CD14-positive monocyte (primary cell): ENCODE measurements around the gene C2CD5. TPM values are rescaled to one million over a fixed set of nuclear protein-coding genes. Genes with fewer than 3 reads are reported as not detected.

Source experiments
- DNase-seq, 3 donors: peaks; one replicate each; pipeline ENCODE4 v3.0.0-alpha.2; 2011 to 2022
- H2AFZ ChIP-seq: 2 replicates; pipeline ENCODE4 v1.6.0; 2012; ENCODE audit warnings: mild to moderate bottlenecking, low read depth, low read length, inconsistent platforms; ENCODE audit not compliant: insufficient read depth, poor library complexity, severe bottlenecking
- H3K27ac ChIP-seq, 2 donors: 1 replicate in 1 of 2; 2 replicates in 1 of 2; pipeline ENCODE4 v1.5.1; 2012 to 2013; ENCODE audit warnings: low read length in 2 of 2, control low read depth in 1 of 2, inconsistent platforms in 1 of 2, low read depth in 1 of 2, mild to moderate bottlenecking in 1 of 2
- H3K27me3 ChIP-seq, 2 donors: one replicate each; pipeline versions ENCODE4 v1.6.0 to v1.6.1; 2011 to 2013; ENCODE audit warnings: low read length in 2 of 2; ENCODE audit not compliant: control insufficient read depth in 2 of 2, insufficient read depth in 2 of 2
- H3K36me3 ChIP-seq, 2 donors: replicated peaks in 1 of 2; 1 replicate in 1 of 2; 2 replicates in 1 of 2; pipeline versions ENCODE4 v1.5.1 to v1.6.1; 2012 to 2013; ENCODE audit warnings: low read length in 2 of 2, control low read depth in 1 of 2, inconsistent platforms in 1 of 2, mild to moderate bottlenecking in 1 of 2; ENCODE audit not compliant: insufficient read depth in 2 of 2, control insufficient read depth in 1 of 2
- H3K4me1 ChIP-seq, 2 donors: 1 replicate in 1 of 2; 2 replicates in 1 of 2; pipeline versions ENCODE4 v1.5.1 to v1.6.1; 2012 to 2013; ENCODE audit warnings: low read length in 2 of 2, control low read depth in 1 of 2, inconsistent platforms in 1 of 2, mild to moderate bottlenecking in 1 of 2, moderate library complexity in 1 of 2; ENCODE audit not compliant: insufficient read depth in 2 of 2, control insufficient read depth in 1 of 2
- H3K4me2 ChIP-seq: replicated peaks from 2 replicates; pipeline ENCODE3; 2012; ENCODE audit warnings: low read length, moderate library complexity, mild to moderate bottlenecking; ENCODE audit not compliant: poor library complexity, severe bottlenecking; ENCODE audit errors: extremely low read depth
- H3K4me3 ChIP-seq, 3 experiments: fragments of 200-600 bp in 1 of 3; sonication (generic) in 1 of 3; replicated peaks in 1 of 3; 1 replicate in 2 of 3; 2 replicates in 1 of 3; pipeline ENCODE4 v1.5.1; 2011 to 2013; ENCODE audit warnings: low read length in 3 of 3, mild to moderate bottlenecking in 3 of 3, control low read depth in 2 of 3, low read depth in 2 of 3, inconsistent platforms in 1 of 3, moderate library complexity in 1 of 3
- H3K79me2 ChIP-seq: 2 replicates; pipeline ENCODE4 v1.6.0; 2012; ENCODE audit warnings: mild to moderate bottlenecking, control low read depth, inconsistent platforms, low read length, moderate library complexity; ENCODE audit not compliant: insufficient read depth
- H3K9ac ChIP-seq: 2 replicates; pipeline ENCODE4 v1.6.0; 2017; ENCODE audit warnings: low read length, mild to moderate bottlenecking; ENCODE audit not compliant: insufficient read depth, poor library complexity, severe bottlenecking
- H3K9me3 ChIP-seq, 2 donors: replicated peaks in 1 of 2; 1 replicate in 1 of 2; 2 replicates in 1 of 2; pipeline versions ENCODE4 v1.5.1 to v1.6.1; 2012 to 2013; ENCODE audit warnings: low read length in 2 of 2, control low read depth in 1 of 2; ENCODE audit not compliant: control insufficient read depth in 1 of 2, insufficient read depth in 1 of 2
- H4K20me1 ChIP-seq: 2 replicates; pipeline ENCODE4 v1.6.0; 2012; ENCODE audit warnings: mild to moderate bottlenecking, low read length, control low read depth, moderate library complexity; ENCODE audit not compliant: insufficient read depth
- H3K27ac Mint-ChIP-seq, 7 donors: one replicate each; pipeline ENCODE4 v1.8.0; 2020; ENCODE audit warnings: mild to moderate bottlenecking in 7 of 7, mixed read lengths in 7 of 7, moderate library complexity in 6 of 7, inconsistent platforms in 2 of 7
- H3K27me3 Mint-ChIP-seq, 3 donors: one replicate each; pipeline ENCODE4 v1.8.0; 2021 to 2022; ENCODE audit warnings: low read depth in 3 of 3, mild to moderate bottlenecking in 3 of 3, mixed read lengths in 3 of 3, moderate library complexity in 3 of 3, inconsistent platforms in 1 of 3
- H3K36me3 Mint-ChIP-seq, 2 donors: one replicate each; pipeline ENCODE4 v1.8.0; 2020; ENCODE audit warnings: mixed read lengths in 2 of 2, inconsistent platforms in 1 of 2, mild to moderate bottlenecking in 1 of 2
- H3K4me1 Mint-ChIP-seq: one replicate; pipeline ENCODE4 v1.8.0; 2020; ENCODE audit warnings: mild to moderate bottlenecking, mixed read lengths
- H3K4me3 Mint-ChIP-seq, 2 donors: one replicate each; pipeline ENCODE4 v1.8.0; 2020; ENCODE audit warnings: mild to moderate bottlenecking in 2 of 2, mixed read lengths in 2 of 2, moderate library complexity in 1 of 2
- H3K9me3 Mint-ChIP-seq, 7 donors: one replicate each; pipeline ENCODE4 v1.8.0; 2020 to 2022; ENCODE audit warnings: mixed read lengths in 7 of 7, mild to moderate bottlenecking in 6 of 7, moderate library complexity in 6 of 7, inconsistent platforms in 2 of 7
- WGBS: methylation state at CpG from one replicate; pipeline ENCODE4 v1.1.5; 2013; ENCODE audit warnings: missing lambda C conversion rate; ENCODE audit not compliant: insufficient coverage; 5-methylcytosine and 5-hydroxymethylcytosine counted together
- intact Hi-C, 2 donors: fragments of 100-400 bp; cut with micrococcal nuclease; formaldehyde crosslinking; loops; one replicate each; pipeline versions ENCODE4 v1.15.0 to v1.15.1; 2023
- polyA plus RNA-seq, 3 donors: library from polyadenylated mRNA; depleted of rRNA in 1 of 3; unstranded in 2 of 3; stranded (reverse) in 1 of 3; fragments of 300-500 nt in 2 of 3; fragments of >200 nt in 1 of 3; fragmentation: Illumina TruSeq in 2 of 3; gene quantifications; 1 replicate in 2 of 3; 2 replicates in 1 of 3; pipeline ENCODE4 v1.2.3, GENCODE V29; 2012 to 2021
- TF ChIP-seq, protein P1 (sequence below): fragments of 200-600 bp; IDR thresholded peaks from one replicate; pipeline ENCODE4 v1.8.0; 2022; ENCODE audit warnings: antibody characterized with exemption, mild to moderate bottlenecking

Gene C2CD5
- polyA plus RNA-seq, 3 donors = 13.0 to 22.8 (median 13.6) TPM

GRCh38 chr12:22536971-22537544, 7.3 kb downstream of the C2CD5 start:
- WGBS = no CpG with 5 or more reads among the region's 3 CpGs
- H3K79me2 ChIP-seq = peaks cover 65% of the 10 kb centered on the region
- intact Hi-C loops = no loop called here

GRCh38 chr12:22536346-22536945, 7.9 kb downstream of the C2CD5 start:
- WGBS = no CpG with 5 or more reads among the region's 2 CpGs
- DNase-seq = peak in 1 of 3 donors; percentile 8
- Histone ChIP-seq H2AFZ (no peak overlapping the region), H3K27ac (no peak overlapping the region), H3K79me2 (peaks cover 64% of the 10 kb centered on the region), H4K20me1 (no peaks in the 10 kb centered on the region), H3K4me1 (peaks cover 33 to 37% of the 10 kb centered on the region in 2 donors), H3K27me3 (no peaks in the 10 kb centered on the region), H3K9ac (no peak overlapping the region), H3K36me3 (peaks cover 24 to 34% of the 10 kb centered on the region in 2 donors), H3K4me2 (no peak overlapping the region), H3K4me3 (no peak overlapping the region), H3K9me3 (peaks cover 6 to 7% of the 10 kb centered on the region in 2 donors)
- Mint-ChIP-seq H3K4me1 (peaks cover 38% of the 10 kb centered on the region), H3K4me3 (no peak overlapping the region), H3K9me3 (peaks cover under 1 to 19% (median 13%) of the 10 kb centered on the region in 7 donors), H3K27ac (peak overlapping the region in 1 of 7 donors; percentile 46), H3K27me3 (no peaks in the 10 kb centered on the region), H3K36me3 (peaks cover 34 to 38% of the 10 kb centered on the region in 2 donors)
- TF ChIP-seq, protein P1, sequence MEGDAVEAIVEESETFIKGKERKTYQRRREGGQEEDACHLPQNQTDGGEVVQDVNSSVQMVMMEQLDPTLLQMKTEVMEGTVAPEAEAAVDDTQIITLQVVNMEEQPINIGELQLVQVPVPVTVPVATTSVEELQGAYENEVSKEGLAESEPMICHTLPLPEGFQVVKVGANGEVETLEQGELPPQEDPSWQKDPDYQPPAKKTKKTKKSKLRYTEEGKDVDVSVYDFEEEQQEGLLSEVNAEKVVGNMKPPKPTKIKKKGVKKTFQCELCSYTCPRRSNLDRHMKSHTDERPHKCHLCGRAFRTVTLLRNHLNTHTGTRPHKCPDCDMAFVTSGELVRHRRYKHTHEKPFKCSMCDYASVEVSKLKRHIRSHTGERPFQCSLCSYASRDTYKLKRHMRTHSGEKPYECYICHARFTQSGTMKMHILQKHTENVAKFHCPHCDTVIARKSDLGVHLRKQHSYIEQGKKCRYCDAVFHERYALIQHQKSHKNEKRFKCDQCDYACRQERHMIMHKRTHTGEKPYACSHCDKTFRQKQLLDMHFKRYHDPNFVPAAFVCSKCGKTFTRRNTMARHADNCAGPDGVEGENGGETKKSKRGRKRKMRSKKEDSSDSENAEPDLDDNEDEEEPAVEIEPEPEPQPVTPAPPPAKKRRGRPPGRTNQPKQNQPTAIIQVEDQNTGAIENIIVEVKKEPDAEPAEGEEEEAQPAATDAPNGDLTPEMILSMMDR = no peak
- intact Hi-C loops = no loop called here

More at GRCh38 chr12:22536971-22537544, 7.3 kb downstream of the C2CD5 start:
- Histone ChIP-seq H3K27ac (no peak overlapping the region), H3K36me3 (peaks cover 18 to 28% of the 10 kb centered on the region in 2 donors), H3K9ac (no peak overlapping the region), H3K27me3 (no peaks in the 10 kb centered on the region), H3K4me2 (no peak overlapping the region), H3K9me3 (peaks cover under 1 to 4% of the 10 kb centered on the region in 2 donors), H3K4me1 (peaks cover 40 to 44% of the 10 kb centered on the region in 2 donors), H2AFZ (no peak overlapping the region), H4K20me1 (no peaks in the 10 kb centered on the region), H3K4me3 (no peak overlapping the region)
- Mint-ChIP-seq H3K4me1 (peaks cover 44% of the 10 kb centered on the region), H3K9me3 (peaks cover 0 to 13% (median 9%) of the 10 kb centered on the region in 7 donors), H3K4me3 (no peak overlapping the region), H3K36me3 (peaks cover 28 to 32% of the 10 kb centered on the region in 2 donors), H3K27me3 (no peaks in the 10 kb centered on the region), H3K27ac (peak overlapping the region in 6 of 7 donors; percentile 44 to 86 (median 70))
- TF ChIP-seq, protein P1 = no peak
- DNase-seq = no peak
